LHCN-M2 (cell line): ENCODE results near the gene ADCYAP1. TPM values are rescaled to one million over a fixed set of nuclear protein-coding genes. Genes with fewer than 3 reads are reported as not detected.
"Not testable (repeated sequence)": the region's sequence is repeated elsewhere in the genome, so short reads cannot be mapped to it uniquely, and the experiment has no call there.

Source experiments
- DNase-seq: peaks from one replicate; pipeline ENCODE4 v3.0.0-alpha.2; 2012; ENCODE audit warnings: low read depth
- polyA plus RNA-seq: library from polyadenylated mRNA; unstranded; fragments of >200 nt; gene quantifications from one replicate; pipeline ENCODE4 v1.2.1, GENCODE V29; 2012; ENCODE audit warnings: missing spikeins
- total RNA-seq: library from RNA; depleted of rRNA; stranded (reverse); fragments of >200 nt; gene quantifications from 2 replicates; pipeline ENCODE4 v1.2.3, GENCODE V29; 2014; rRNA removed

Gene ADCYAP1
- total RNA-seq = not detected in 2 replicates
- not detected for polyA plus RNA-seq

DNA sequence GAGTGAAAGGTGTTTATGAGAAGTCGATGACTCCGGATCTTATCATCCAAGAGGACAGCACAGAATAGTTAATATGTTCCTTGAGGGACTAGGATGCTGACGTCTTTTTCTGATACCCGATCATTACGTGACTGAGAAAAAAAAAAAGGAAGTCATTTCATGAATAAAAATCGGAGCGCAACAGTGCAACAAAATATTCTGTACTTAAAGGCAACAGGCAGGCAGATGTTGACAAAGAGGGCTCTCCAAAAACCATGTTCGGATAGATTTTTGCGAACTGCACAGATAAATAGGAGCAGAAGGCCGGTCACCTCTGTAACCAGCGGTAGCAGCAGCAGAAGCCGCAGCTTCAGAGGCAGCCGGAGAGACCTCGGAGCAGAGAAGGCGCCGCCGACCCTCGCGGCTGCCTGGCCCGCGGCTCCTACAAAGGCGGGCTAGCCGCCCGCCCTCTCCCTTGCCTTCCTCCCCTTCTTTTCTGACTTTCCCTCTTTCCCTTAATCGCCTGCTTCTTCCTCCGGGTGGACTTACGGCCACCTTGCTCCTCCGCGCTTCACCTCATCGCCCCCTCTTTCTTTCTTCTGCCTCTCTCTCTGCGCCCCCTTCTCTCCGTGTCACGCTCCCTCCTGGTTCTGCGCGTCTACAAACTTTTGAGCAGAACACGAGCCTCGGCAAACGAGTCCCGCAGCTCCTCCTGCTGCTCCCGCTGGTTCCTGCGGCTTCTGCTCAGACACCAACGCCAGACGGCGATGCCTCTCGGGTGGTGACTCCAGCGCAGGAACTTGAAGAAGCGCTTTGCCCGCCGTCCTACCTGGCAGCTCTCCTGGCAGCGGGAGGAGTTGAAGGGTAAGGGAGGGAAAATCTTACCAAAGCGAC is at the start of gene ADCYAP1:
Gene ADCYAP1 (plus strand): TSS at position 654 of the 873 bp plus-strand sequence. CDS start 516 bp downstream, outside the sequence.
- no peak for DNase-seq

DNA sequence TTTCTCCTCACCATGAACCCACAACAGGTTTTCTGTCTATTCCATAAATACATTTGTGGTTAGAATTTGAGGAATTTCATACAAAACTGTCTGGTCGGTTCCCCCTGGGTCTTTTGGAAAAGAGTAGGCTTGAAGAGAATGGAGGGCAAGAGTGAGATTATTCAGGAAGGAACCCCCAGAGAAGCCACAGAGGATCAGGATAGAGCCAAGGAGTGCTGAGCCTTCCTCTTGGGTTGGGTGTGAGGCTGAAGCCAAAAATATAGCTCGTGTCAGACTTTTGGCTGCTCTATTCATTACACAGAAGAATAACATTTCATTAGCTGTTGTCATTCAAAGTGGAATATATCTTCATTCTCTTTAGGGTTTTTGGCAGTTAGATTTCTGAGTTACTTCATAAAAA is 46.7 kb upstream of the ADCYAP1 start:
- no peak for DNase-seq

- peak; percentile 58 for DNase-seq
These were observed 39.8 kb upstream of the ADCYAP1 start for GRCh38 chr18:864872-865273.

DNA sequence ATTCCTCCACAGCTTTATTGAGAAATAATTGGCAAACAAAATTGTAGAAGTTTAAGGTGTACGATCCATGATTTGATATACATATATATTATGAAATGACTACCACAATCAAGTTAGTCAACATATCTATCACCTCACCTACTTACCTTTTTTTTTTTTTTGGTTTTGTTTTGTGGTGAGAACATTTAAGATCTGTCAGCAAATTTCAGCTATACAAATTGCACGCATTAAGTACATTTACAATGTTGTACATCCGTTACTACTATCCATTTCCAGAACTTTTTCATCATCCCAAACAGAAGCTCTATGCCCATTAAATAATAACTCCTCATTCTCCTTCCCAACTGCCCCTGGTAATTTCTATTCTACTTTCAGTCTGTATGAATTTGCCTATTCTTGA is 37.4 kb upstream of the ADCYAP1 start:
- no peak for DNase-seq

GRCh38 chr18:873426-873825 is 31.2 kb upstream of the ADCYAP1 start:
- not testable (repeated sequence) for DNase-seq

- DNase-seq = no peak
These were observed 28.8 kb upstream of the ADCYAP1 start for GRCh38 chr18:875912-876311.

- no peak for DNase-seq
These were observed 27.4 kb upstream of the ADCYAP1 start for GRCh38 chr18:877238-877637.

DNA sequence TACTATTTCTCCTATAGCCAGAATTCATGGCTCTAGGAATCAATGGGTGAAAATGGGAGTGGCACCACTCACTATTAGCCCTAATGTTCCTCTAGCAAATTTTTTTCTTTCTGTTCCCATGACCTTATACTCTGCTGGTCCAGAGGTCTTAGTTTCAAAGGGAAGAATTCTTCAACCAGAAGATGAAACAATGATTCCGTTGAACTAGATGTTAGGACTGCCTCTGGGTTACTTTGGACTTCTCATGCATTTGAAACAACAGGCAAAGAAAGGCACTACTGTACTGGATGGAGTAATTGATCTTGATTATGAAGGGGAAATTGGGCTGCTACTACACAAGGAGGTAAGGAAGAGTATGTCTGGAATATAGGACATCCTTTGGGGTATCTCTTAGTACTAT is 18.6 kb upstream of the ADCYAP1 start:
- no peak for DNase-seq

DNA sequence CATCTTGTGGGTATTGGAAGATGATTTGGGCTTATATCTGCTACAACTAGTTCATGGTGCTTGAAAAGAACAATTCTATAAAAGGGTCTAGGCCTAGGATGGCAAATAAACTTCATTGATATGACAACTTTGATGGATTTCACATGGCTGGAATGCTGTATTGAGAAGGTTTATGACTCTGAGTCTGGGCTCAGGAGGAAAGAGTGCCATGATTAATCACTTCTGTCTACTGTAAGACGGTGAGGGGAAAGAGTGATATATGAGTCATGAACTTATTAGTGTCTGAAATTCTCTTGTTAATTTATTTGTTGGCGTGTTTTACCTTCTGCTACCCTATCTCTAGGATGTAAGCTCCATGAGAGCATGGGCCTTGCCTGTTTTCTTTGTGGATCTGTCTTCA is 17.0 kb upstream of the ADCYAP1 start:
- no peak for DNase-seq

- DNase-seq = no peak
These were observed 12.4 kb upstream of the ADCYAP1 start for GRCh38 chr18:892316-892715.

GRCh38 chr18:896315-896714 is 8.4 kb upstream of the ADCYAP1 start:
- no peak for DNase-seq

GRCh38 chr18:901761-902160 is 2.9 kb upstream of the ADCYAP1 start:
- DNase-seq = no peak

DNA sequence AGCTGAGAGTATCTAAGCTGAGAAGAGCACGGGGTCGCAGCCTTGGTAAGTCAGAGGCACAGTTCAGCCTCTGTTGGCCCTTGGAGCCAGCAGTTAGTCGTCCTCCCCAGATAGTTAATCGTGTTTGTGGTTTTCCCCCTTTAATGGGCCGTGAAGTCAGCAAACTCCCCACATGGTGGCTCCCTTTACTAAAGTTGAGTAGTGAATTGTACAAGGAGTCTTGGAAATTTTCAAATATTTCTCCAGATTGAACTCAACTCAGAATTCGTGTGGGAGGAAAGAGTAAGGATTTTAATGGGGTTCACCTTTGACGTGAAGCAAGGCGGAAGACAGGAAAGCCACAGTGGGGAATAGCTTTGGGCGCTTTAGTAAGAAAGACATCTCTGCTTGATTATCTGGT is 2.4 kb upstream of the ADCYAP1 start:
- DNase-seq = no peak

- peak; percentile 39 for DNase-seq
These were observed 970 bp upstream of the ADCYAP1 start for GRCh38 chr18:903701-904100.

- DNase-seq = no peak
These were observed 756 bp downstream of the ADCYAP1 start for GRCh38 chr18:905307-905947.

GRCh38 chr18:905948-906415 is 1.3 kb downstream of the ADCYAP1 start:
- no peak for DNase-seq

- no peak for DNase-seq
These were observed 1.9 kb downstream of the ADCYAP1 start for GRCh38 chr18:906416-907114.

GRCh38 chr18:907115-907884 is 2.6 kb downstream of the ADCYAP1 start:
- no peak for DNase-seq

- no peak for DNase-seq
These were observed 3.5 kb downstream of the ADCYAP1 start for GRCh38 chr18:907885-908757.
